WTC11 (cell line): ENCODE measurements around the gene LDB3. TPM values are rescaled to one million over a fixed set of nuclear protein-coding genes. Genes with fewer than 3 reads are reported as not detected.

Experiments
- ATAC-seq: fragments of 200-7000 bp; cut with Tn5 transposase; 2 replicates; pipeline ENCODE4 v1.10.0; 2021; ENCODE audit warnings: mild to moderate bottlenecking, moderate library complexity
- CTCF ChIA-PET: fragments of 300-600 bp; sonication (Branson Sonifier 250); formaldehyde crosslinking; loops from one replicate; lab custom pipeline; 2021; ENCODE audit warnings: antibody characterized with exemption; lab: Charles Lee
- POLR2A ChIA-PET: fragments of 350-600 bp; sonication (Branson Sonifier 250); formaldehyde crosslinking; loops from one replicate; lab custom pipeline; 2021; ENCODE audit warnings: antibody characterized with exemption; lab: Charles Lee
- DNase-seq: peaks from one replicate; pipeline ENCODE4 v3.0.0; 2021; ENCODE audit warnings: low spot score
- H3K27ac Mint-ChIP-seq: 2 replicates; pipeline ENCODE4 v1.8.0; 2021; ENCODE audit warnings: mixed read lengths
- H3K27me3 Mint-ChIP-seq: 2 replicates; pipeline ENCODE4 v1.8.0; 2021; ENCODE audit warnings: low read depth, mild to moderate bottlenecking, moderate library complexity, mixed read lengths
- H3K36me3 Mint-ChIP-seq: 2 replicates; pipeline ENCODE4 v1.8.0; 2021; ENCODE audit warnings: mixed read lengths
- H3K4me1 Mint-ChIP-seq: 2 replicates; pipeline ENCODE4 v1.8.0; 2022; ENCODE audit warnings: mixed read lengths
- H3K4me3 Mint-ChIP-seq: 2 replicates; pipeline ENCODE4 v1.8.0; 2021; ENCODE audit warnings: mild to moderate bottlenecking, moderate library complexity, mixed read lengths
- H3K9me3 Mint-ChIP-seq: 2 replicates; pipeline ENCODE4 v1.8.0; 2021; ENCODE audit warnings: mixed read lengths
- ATF1 ChIP-seq: sonication (generic); formaldehyde crosslinking; IDR thresholded peaks from 2 replicates; pipeline ENCODE4 v1.8.1; 2023; ENCODE audit warnings: mild to moderate bottlenecking, moderate library complexity, missing genetic modification reagents
- CBFB ChIP-seq: sonication (generic); formaldehyde crosslinking; IDR thresholded peaks from 2 replicates; pipeline ENCODE4 v1.8.1; 2022; ENCODE audit warnings: mild to moderate bottlenecking, low read depth, missing genetic modification reagents
- KAT7 ChIP-seq: sonication (generic); formaldehyde crosslinking; IDR thresholded peaks from 2 replicates; pipeline ENCODE4 v1.8.1; 2023; ENCODE audit warnings: missing genetic modification reagents, mild to moderate bottlenecking, borderline replicate concordance
- MYBL2 ChIP-seq: sonication (generic); formaldehyde crosslinking; IDR thresholded peaks from 2 replicates; pipeline ENCODE4 v1.8.1; 2023; ENCODE audit warnings: mild to moderate bottlenecking, moderate library complexity, missing genetic modification reagents
- NR2C2 ChIP-seq: sonication (generic); formaldehyde crosslinking; IDR thresholded peaks from 2 replicates; pipeline ENCODE4 v1.8.0; 2022; ENCODE audit warnings: mild to moderate bottlenecking, missing genetic modification reagents
- SP1 ChIP-seq: sonication (generic); formaldehyde crosslinking; conservative IDR thresholded peaks from 2 replicates; pipeline ENCODE4 v1.8.1; 2022; ENCODE audit warnings: missing genetic modification reagents
- TCF7 ChIP-seq: sonication (generic); formaldehyde crosslinking; IDR thresholded peaks from 2 replicates; pipeline ENCODE4 v1.8.0; 2022; ENCODE audit warnings: mild to moderate bottlenecking, low read depth, missing genetic modification reagents, moderate library complexity
- ZBTB21 ChIP-seq: sonication (generic); formaldehyde crosslinking; IDR thresholded peaks from 2 replicates; pipeline ENCODE4 v1.8.1; 2023; ENCODE audit warnings: mild to moderate bottlenecking, missing genetic modification reagents, borderline replicate concordance
- ZNF138 ChIP-seq: sonication (generic); formaldehyde crosslinking; conservative IDR thresholded peaks from 2 replicates; pipeline ENCODE4 v1.8.1; 2022; ENCODE audit warnings: mild to moderate bottlenecking, moderate library complexity, missing genetic modification reagents
- ZNF219 ChIP-seq: sonication (generic); formaldehyde crosslinking; IDR thresholded peaks from 2 replicates; pipeline ENCODE4 v1.8.0; 2023; ENCODE audit warnings: missing genetic modification reagents, mild to moderate bottlenecking, borderline replicate concordance
- ZNF263 ChIP-seq: sonication (generic); formaldehyde crosslinking; IDR thresholded peaks from 2 replicates; pipeline ENCODE4 v1.8.1; 2022; ENCODE audit warnings: low read depth, mild to moderate bottlenecking, moderate library complexity, missing genetic modification reagents
- ZNF671 ChIP-seq: fragments of 250-450 bp; sonication (Bioruptor Pico); IDR thresholded peaks from 2 replicates; pipeline ENCODE4 v1.8.0; 2021; ENCODE audit warnings: mild to moderate bottlenecking
- total RNA-seq: library from RNA; stranded (reverse); gene quantifications from 3 replicates; pipeline ENCODE4 v1.2.3, GENCODE V29; 2021
- TF ChIP-seq, protein P1 (sequence below): sonication (generic); formaldehyde crosslinking; IDR thresholded peaks from 2 replicates; pipeline ENCODE4 v1.8.0; 2022; ENCODE audit warnings: mild to moderate bottlenecking, missing genetic modification reagents
- TF ChIP-seq, protein P2 (sequence below): fragments of 250-450 bp; sonication (Bioruptor Pico); IDR thresholded peaks from 2 replicates; pipeline ENCODE4 v1.8.0; 2021; ENCODE audit warnings: mild to moderate bottlenecking
- TF ChIP-seq, protein P3 (sequence below): sonication (generic); formaldehyde crosslinking; IDR thresholded peaks from 2 replicates; pipeline ENCODE4 v1.8.0; 2022; ENCODE audit warnings: missing genetic modification reagents
- TF ChIP-seq, protein P4 (sequence below): sonication (generic); formaldehyde crosslinking; IDR thresholded peaks from 2 replicates; pipeline ENCODE4 v1.8.1; 2023; ENCODE audit warnings: mild to moderate bottlenecking, missing genetic modification reagents
- TF ChIP-seq, protein P5 (sequence below): sonication (generic); formaldehyde crosslinking; IDR thresholded peaks from 2 replicates; pipeline ENCODE4 v1.8.1; 2022; ENCODE audit warnings: low read depth, mild to moderate bottlenecking, moderate library complexity, missing genetic modification reagents, borderline replicate concordance
- TF ChIP-seq, protein P6 (sequence below): fragments of 250-450 bp; sonication (Bioruptor Pico); IDR thresholded peaks from 2 replicates; pipeline ENCODE4 v1.9.0; 2021; ENCODE audit warnings: mild to moderate bottlenecking
- TF ChIP-seq, protein P7 (sequence below): fragments of 250-450 bp; sonication (Bioruptor Pico); IDR thresholded peaks from 2 replicates; pipeline ENCODE4 v1.9.0; 2021; ENCODE audit warnings: mild to moderate bottlenecking, borderline replicate concordance

The LDB3 gene
- total RNA-seq, 1 experiment from 2014 or later = 0.42 TPM

DNA sequence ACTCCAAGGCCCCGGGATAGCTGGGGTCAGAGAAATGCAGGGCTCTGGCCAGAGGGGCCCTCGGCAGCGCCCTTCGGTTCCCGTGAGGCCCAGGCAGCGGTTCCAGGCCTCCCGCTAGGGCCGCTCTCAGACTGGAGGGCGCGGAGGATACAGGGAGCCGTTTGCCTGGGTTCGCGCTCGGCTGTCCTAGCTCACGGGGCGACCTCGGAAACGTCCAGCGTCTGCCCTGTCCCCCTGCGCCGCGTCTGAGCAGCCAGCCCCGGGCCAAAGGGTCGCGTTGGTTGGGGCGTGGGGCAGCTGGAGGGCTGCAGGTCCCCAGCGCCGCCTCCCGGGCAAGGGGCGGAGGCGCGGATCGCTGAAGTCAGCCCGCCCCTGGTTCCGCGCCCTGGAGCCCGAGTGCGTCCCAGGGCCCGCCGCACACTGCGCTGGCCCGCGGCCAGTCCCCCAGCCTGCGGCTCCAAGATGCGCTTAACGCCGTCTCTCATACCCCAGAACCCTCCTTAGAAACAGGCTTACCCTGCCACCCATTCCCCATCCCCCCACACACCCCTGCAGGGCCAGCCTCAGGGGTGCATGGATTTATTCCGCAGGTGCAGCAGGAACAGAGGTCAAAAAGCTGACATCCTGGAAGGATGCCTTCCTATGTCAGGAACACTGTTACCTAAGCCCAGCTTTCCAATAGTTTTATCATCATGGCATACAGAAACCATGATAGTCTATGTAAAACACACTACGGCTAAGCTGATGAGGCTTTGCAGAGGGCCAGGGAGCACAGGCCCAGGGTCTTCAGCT is 36.1 kb upstream of the LDB3 start:
- DNase-seq (peak; percentile 86), ATAC-seq (peak; percentile 98)
- CTCF ChIA-PET = interaction anchor here (0.6 to 3.3 kb wide), 18 partner anchors 10 to 283 kb away, joined by 3 to 26 read pairs (median 4); no protein-coding TSS in a partner anchor
- H3K9me3 Mint-ChIP-seq = no peaks in the 10 kb centered on the region
- peaks cover 27% of the 10 kb centered on the region for H3K27me3 Mint-ChIP-seq
- no peaks in the 10 kb centered on the region for H3K36me3 Mint-ChIP-seq
- H3K4me3 Mint-ChIP-seq = peak overlapping the region; percentile 70
- no peak overlapping the region for H3K27ac Mint-ChIP-seq
- peaks cover 15% of the 10 kb centered on the region for H3K4me1 Mint-ChIP-seq
- POLR2A ChIA-PET = no interaction called here
- TF ChIP-seq CBFB (CRISPR knock-in tag) (peak; percentile 29; the same call in 1 of the 2 replicates), ZBTB21 (CRISPR knock-in tag) (peak; percentile 64; the same call in 1 of the 2 replicates), MYBL2 (CRISPR knock-in tag) (0 out of 2 replicates have a peak, but pooled peaks have one; percentile 43), KAT7 (CRISPR knock-in tag) (0 out of 2 replicates have a peak, but pooled peaks have one; percentile 43), ZNF263 (CRISPR knock-in tag) (no peak), SP1 (CRISPR knock-in tag) (peak; percentile 27; the same call in 1 of the 2 replicates), ZNF138 (CRISPR knock-in tag) (0 out of 2 replicates have a peak, but pooled peaks have one; percentile 41), ZNF671 (CRISPR knock-in tag) (no peak), TCF7 (0 out of 2 replicates have a peak, but pooled peaks have one; percentile 37), ATF1 (CRISPR knock-in tag) (no peak), NR2C2 (CRISPR knock-in tag) (no peak), ZNF219 (CRISPR knock-in tag) (no peak)
- TF ChIP-seq, protein P1, sequence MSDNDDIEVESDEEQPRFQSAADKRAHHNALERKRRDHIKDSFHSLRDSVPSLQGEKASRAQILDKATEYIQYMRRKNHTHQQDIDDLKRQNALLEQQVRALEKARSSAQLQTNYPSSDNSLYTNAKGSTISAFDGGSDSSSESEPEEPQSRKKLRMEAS (CRISPR knock-in tag) = peak; percentile 52
- TF ChIP-seq, protein P2, sequence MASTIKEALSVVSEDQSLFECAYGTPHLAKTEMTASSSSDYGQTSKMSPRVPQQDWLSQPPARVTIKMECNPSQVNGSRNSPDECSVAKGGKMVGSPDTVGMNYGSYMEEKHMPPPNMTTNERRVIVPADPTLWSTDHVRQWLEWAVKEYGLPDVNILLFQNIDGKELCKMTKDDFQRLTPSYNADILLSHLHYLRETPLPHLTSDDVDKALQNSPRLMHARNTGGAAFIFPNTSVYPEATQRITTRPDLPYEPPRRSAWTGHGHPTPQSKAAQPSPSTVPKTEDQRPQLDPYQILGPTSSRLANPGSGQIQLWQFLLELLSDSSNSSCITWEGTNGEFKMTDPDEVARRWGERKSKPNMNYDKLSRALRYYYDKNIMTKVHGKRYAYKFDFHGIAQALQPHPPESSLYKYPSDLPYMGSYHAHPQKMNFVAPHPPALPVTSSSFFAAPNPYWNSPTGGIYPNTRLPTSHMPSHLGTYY = no peak
- TF ChIP-seq, protein P3, sequence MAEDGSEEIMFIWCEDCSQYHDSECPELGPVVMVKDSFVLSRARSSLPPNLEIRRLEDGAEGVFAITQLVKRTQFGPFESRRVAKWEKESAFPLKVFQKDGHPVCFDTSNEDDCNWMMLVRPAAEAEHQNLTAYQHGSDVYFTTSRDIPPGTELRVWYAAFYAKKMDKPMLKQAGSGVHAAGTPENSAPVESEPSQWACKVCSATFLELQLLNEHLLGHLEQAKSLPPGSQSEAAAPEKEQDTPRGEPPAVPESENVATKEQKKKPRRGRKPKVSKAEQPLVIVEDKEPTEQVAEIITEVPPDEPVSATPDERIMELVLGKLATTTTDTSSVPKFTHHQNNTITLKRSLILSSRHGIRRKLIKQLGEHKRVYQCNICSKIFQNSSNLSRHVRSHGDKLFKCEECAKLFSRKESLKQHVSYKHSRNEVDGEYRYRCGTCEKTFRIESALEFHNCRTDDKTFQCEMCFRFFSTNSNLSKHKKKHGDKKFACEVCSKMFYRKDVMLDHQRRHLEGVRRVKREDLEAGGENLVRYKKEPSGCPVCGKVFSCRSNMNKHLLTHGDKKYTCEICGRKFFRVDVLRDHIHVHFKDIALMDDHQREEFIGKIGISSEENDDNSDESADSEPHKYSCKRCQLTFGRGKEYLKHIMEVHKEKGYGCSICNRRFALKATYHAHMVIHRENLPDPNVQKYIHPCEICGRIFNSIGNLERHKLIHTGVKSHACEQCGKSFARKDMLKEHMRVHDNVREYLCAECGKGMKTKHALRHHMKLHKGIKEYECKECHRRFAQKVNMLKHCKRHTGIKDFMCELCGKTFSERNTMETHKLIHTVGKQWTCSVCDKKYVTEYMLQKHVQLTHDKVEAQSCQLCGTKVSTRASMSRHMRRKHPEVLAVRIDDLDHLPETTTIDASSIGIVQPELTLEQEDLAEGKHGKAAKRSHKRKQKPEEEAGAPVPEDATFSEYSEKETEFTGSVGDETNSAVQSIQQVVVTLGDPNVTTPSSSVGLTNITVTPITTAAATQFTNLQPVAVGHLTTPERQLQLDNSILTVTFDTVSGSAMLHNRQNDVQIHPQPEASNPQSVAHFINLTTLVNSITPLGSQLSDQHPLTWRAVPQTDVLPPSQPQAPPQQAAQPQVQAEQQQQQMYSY (CRISPR knock-in tag) = 0 out of 2 replicates have a peak, but pooled peaks have one; percentile 20
- TF ChIP-seq, protein P4, sequence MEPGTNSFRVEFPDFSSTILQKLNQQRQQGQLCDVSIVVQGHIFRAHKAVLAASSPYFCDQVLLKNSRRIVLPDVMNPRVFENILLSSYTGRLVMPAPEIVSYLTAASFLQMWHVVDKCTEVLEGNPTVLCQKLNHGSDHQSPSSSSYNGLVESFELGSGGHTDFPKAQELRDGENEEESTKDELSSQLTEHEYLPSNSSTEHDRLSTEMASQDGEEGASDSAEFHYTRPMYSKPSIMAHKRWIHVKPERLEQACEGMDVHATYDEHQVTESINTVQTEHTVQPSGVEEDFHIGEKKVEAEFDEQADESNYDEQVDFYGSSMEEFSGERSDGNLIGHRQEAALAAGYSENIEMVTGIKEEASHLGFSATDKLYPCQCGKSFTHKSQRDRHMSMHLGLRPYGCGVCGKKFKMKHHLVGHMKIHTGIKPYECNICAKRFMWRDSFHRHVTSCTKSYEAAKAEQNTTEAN = no peak
- TF ChIP-seq, protein P5, sequence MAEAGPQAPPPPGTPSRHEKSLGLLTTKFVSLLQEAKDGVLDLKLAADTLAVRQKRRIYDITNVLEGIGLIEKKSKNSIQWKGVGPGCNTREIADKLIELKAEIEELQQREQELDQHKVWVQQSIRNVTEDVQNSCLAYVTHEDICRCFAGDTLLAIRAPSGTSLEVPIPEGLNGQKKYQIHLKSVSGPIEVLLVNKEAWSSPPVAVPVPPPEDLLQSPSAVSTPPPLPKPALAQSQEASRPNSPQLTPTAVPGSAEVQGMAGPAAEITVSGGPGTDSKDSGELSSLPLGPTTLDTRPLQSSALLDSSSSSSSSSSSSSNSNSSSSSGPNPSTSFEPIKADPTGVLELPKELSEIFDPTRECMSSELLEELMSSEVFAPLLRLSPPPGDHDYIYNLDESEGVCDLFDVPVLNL (CRISPR knock-in tag) = no peak
- TF ChIP-seq, protein P6, sequence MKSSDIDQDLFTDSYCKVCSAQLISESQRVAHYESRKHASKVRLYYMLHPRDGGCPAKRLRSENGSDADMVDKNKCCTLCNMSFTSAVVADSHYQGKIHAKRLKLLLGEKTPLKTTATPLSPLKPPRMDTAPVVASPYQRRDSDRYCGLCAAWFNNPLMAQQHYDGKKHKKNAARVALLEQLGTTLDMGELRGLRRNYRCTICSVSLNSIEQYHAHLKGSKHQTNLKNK (CRISPR knock-in tag) = no peak
- TF ChIP-seq, protein P7, sequence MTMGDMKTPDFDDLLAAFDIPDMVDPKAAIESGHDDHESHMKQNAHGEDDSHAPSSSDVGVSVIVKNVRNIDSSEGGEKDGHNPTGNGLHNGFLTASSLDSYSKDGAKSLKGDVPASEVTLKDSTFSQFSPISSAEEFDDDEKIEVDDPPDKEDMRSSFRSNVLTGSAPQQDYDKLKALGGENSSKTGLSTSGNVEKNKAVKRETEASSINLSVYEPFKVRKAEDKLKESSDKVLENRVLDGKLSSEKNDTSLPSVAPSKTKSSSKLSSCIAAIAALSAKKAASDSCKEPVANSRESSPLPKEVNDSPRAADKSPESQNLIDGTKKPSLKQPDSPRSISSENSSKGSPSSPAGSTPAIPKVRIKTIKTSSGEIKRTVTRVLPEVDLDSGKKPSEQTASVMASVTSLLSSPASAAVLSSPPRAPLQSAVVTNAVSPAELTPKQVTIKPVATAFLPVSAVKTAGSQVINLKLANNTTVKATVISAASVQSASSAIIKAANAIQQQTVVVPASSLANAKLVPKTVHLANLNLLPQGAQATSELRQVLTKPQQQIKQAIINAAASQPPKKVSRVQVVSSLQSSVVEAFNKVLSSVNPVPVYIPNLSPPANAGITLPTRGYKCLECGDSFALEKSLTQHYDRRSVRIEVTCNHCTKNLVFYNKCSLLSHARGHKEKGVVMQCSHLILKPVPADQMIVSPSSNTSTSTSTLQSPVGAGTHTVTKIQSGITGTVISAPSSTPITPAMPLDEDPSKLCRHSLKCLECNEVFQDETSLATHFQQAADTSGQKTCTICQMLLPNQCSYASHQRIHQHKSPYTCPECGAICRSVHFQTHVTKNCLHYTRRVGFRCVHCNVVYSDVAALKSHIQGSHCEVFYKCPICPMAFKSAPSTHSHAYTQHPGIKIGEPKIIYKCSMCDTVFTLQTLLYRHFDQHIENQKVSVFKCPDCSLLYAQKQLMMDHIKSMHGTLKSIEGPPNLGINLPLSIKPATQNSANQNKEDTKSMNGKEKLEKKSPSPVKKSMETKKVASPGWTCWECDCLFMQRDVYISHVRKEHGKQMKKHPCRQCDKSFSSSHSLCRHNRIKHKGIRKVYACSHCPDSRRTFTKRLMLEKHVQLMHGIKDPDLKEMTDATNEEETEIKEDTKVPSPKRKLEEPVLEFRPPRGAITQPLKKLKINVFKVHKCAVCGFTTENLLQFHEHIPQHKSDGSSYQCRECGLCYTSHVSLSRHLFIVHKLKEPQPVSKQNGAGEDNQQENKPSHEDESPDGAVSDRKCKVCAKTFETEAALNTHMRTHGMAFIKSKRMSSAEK = no peak
